Endothelial cell of umbilical vein (primary cell): Measurements from ENCODE around the gene DNAH9. TPM values are rescaled to one million over a fixed set of nuclear protein-coding genes. Genes with fewer than 3 reads are reported as not detected.

Experiments used
- BruUV-seq: library from RNA; stranded (reverse); fragments of 400-500 nt; replicated peaks from 2 replicates; lab custom pipeline; 2021; lab: Mats Ljungman, UMichigan
- CTCF ChIA-PET: fragments of 300-600, 350-600 bp; sonication (Branson Sonifier 250); formaldehyde crosslinking; loops from one replicate; lab custom pipeline; 2021; ENCODE audit warnings: antibody characterized with exemption, inconsistent platforms; lab: Charles Lee
- POLR2A ChIA-PET: fragments of 300-600, 350-600 bp; sonication (Branson Sonifier 250); formaldehyde crosslinking; loops from one replicate; lab custom pipeline; 2021; ENCODE audit warnings: antibody characterized with exemption, inconsistent platforms; lab: Charles Lee
- DNase-seq: peaks from one replicate; pipeline ENCODE4 v3.0.0-alpha.2; 2011; ENCODE audit warnings: low read depth, low spot score
- FAIRE-seq: peaks from 2 replicates; lab custom pipeline; 2011; peaks lifted over from hg19 to GRCh38; lab: Jason Lieb, UNC
- H2AFZ ChIP-seq: 2 replicates; pipeline ENCODE4 v1.6.0; 2012; ENCODE audit warnings: low read depth, low read length, control low read depth, inconsistent platforms
- H3K27ac ChIP-seq: 2 replicates; pipeline ENCODE4 v1.5.1; 2011; ENCODE audit warnings: low read depth, mild to moderate bottlenecking, control low read depth, low read length, moderate library complexity; ENCODE audit not compliant: insufficient read depth
- H3K27me3 ChIP-seq, 2 experiments: 2 replicates each; pipeline versions ENCODE4 v1.6.0 to v1.6.1; 2011; ENCODE audit warnings: low read length in 2 of 2, mixed read lengths in 1 of 2; ENCODE audit not compliant: control insufficient read depth in 2 of 2, insufficient read depth in 2 of 2
- H3K36me3 ChIP-seq, 2 experiments: 2 replicates in 1 of 2; 3 replicates in 1 of 2; pipeline ENCODE4 v1.5.1; 2011; ENCODE audit warnings: low read length in 2 of 2, mild to moderate bottlenecking in 1 of 2, moderate library complexity in 1 of 2; ENCODE audit not compliant: control insufficient read depth in 2 of 2, insufficient read depth in 2 of 2; ENCODE audit errors: extremely low read depth in 1 of 2
- H3K4me1 ChIP-seq: 3 replicates; pipeline ENCODE4 v1.5.1; 2011; ENCODE audit warnings: mild to moderate bottlenecking, low read length; ENCODE audit not compliant: control insufficient read depth, insufficient read depth; ENCODE audit errors: extremely low read depth
- H3K4me2 ChIP-seq: 2 replicates; pipeline ENCODE4 v1.6.1; 2011; ENCODE audit warnings: low read length, control low read depth, mixed read lengths; ENCODE audit not compliant: insufficient read depth
- H3K4me3 ChIP-seq, 3 experiments: fragments of 200-600 bp in 1 of 3; sonication (generic), shearing (Covaris generic) in 1 of 3; replicated peaks in 1 of 3; 2 replicates each; pipeline ENCODE4 v1.5.1; 2011 to 2016; ENCODE audit warnings: control low read depth in 3 of 3, low read length in 3 of 3, mild to moderate bottlenecking in 2 of 3, inconsistent platforms in 1 of 3, low read depth in 1 of 3, moderate library complexity in 1 of 3; ENCODE audit not compliant: insufficient read depth in 1 of 3
- H3K79me2 ChIP-seq: 2 replicates; pipeline ENCODE4 v1.6.0; 2012; ENCODE audit warnings: low read length, inconsistent platforms; ENCODE audit not compliant: control insufficient read depth, insufficient read depth
- H3K9ac ChIP-seq: replicated peaks from 2 replicates; pipeline ENCODE3; 2011; ENCODE audit warnings: low read length, control low read depth; ENCODE audit not compliant: insufficient read depth; ENCODE audit errors: extremely low read depth
- H3K9me1 ChIP-seq: replicated peaks from 3 replicates; pipeline ENCODE4 v1.6.0; 2011; ENCODE audit warnings: mild to moderate bottlenecking, low read length; ENCODE audit not compliant: control insufficient read depth, insufficient read depth; ENCODE audit errors: extremely low read depth
- H3K9me3 ChIP-seq: replicated peaks from 2 replicates; pipeline ENCODE4 v1.5.1; 2012; ENCODE audit warnings: low read length, inconsistent platforms; ENCODE audit not compliant: control insufficient read depth, insufficient read depth
- H4K20me1 ChIP-seq: replicated peaks from 2 replicates; pipeline ENCODE3; 2011; ENCODE audit warnings: mild to moderate bottlenecking, low read length; ENCODE audit not compliant: control insufficient read depth, insufficient read depth; ENCODE audit errors: extremely low read depth
- EZH2 ChIP-seq: IDR thresholded peaks from 2 replicates; pipeline ENCODE4 v1.6.1; 2012; ENCODE audit warnings: borderline replicate concordance, low read depth, mild to moderate bottlenecking, moderate library complexity, low read length, inconsistent platforms; ENCODE audit not compliant: severe bottlenecking
- FOS ChIP-seq: IDR thresholded peaks from 2 replicates; pipeline ENCODE4 v1.6.1; 2011; ENCODE audit warnings: mild to moderate bottlenecking, low read length, moderate library complexity, borderline replicate concordance; ENCODE audit not compliant: insufficient read depth
- GATA2 ChIP-seq: IDR thresholded peaks from 2 replicates; pipeline ENCODE4 v1.7.0; 2011; ENCODE audit warnings: low read depth, mild to moderate bottlenecking, moderate library complexity, mixed read lengths, low read length; ENCODE audit not compliant: insufficient read length, insufficient read depth
- POLR2A ChIP-seq: IDR thresholded peaks from 2 replicates; pipeline ENCODE4 v1.6.1; 2012; ENCODE audit warnings: low read depth, mild to moderate bottlenecking, control low read depth, low read length
- dilution Hi-C: fragments of 300-500 bp; cut with MboI; formaldehyde crosslinking; loops from one replicate; pipeline ENCODE4 v1.15.0; 2019; ENCODE audit warnings: low sequenced_read_pairs; ENCODE audit not compliant: extremely low pct_ligation_motif_present
- intact Hi-C: fragments of 100-400 bp; cut with micrococcal nuclease; formaldehyde crosslinking; loops from one replicate; pipeline ENCODE4 v1.10.0; 2022
- polyA plus RNA-seq, 4 experiments: library from polyadenylated mRNA; depleted of rRNA in 3 of 4; stranded (reverse) in 3 of 4; unstranded in 1 of 4; fragments of >200 nt; gene quantifications; 2 replicates each; pipeline versions ENCODE4 v1.2.1 to v1.2.3, GENCODE V29; 2011 to 2012; ENCODE audit warnings: missing spikeins in 1 of 4
- total RNA-seq: library from RNA; stranded (reverse); gene quantifications from 2 replicates; pipeline ENCODE4 v1.2.3, GENCODE V29; 2021
- TF ChIP-seq, protein P1 (sequence below), 2 donors: IDR thresholded peaks; 1 replicate in 1 of 2; 2 replicates in 1 of 2; pipeline ENCODE4 v1.5.1; 2011; ENCODE audit warnings: low read length in 2 of 2, mild to moderate bottlenecking in 2 of 2, moderate library complexity in 2 of 2, control low read depth in 1 of 2, inconsistent platforms in 1 of 2, low read depth in 1 of 2; ENCODE audit not compliant: insufficient read depth in 1 of 2; ENCODE audit errors: extremely low read depth in 1 of 2
- TF ChIP-seq, protein P2 (sequence below): IDR thresholded peaks from 2 replicates; pipeline ENCODE4 v1.6.1; 2011; ENCODE audit not compliant: insufficient read depth, insufficient read length

Gene DNAH9
- total and polyA plus RNA-seq, 2 donors (not counting 3 experiments of a cell fraction or from before 2014, with no cell fraction given), result not detected

DNA sequence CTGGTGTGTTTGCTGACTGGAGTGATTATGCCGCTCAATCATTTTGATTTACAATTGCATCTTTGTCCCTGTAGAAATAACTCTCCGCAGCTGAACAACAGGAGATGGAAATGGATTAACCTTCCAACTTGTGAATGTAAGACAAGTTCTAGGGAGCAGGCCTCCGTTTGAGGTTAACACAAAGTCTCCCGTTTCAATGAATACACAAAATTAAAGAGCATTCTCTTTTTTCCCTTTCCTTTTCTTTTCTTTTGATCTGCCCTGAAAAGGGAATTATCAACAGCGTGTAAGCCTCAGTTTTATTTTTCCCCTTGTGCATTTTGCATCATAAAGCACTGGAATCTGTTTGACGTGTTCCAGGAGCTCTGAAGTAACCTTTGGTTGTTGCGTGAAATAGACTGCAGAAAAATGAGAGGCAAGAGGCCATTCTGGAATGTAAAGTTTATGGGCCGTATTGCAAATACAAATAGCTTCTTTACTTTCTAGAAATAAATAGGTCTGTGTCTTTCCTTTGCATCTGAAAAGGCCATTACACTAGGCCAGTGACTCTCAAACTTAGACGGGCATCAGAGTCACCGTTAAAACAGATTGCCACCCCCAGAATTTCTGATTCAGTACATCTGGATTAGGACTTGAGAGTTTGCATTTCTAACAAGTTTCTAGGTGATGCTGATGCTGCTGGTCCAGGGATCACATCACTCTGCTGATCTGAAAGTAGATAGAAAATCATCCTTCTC is 234.3 kb downstream of the DNAH9 start:
- Histone ChIP-seq H3K4me3 (no peak overlapping the region), H3K9me1 (no peaks in the 10 kb centered on the region), H4K20me1 (no peaks in the 10 kb centered on the region), H3K36me3 (no peaks in the 10 kb centered on the region), H3K79me2 (no peaks in the 10 kb centered on the region), H3K27ac (no peak overlapping the region), H2AFZ (no peak overlapping the region), H3K9ac (no peak overlapping the region), H3K4me1 (no peaks in the 10 kb centered on the region), H3K9me3 (no peaks in the 10 kb centered on the region), H3K27me3 (no peaks in the 10 kb centered on the region), H3K4me2 (no peak overlapping the region)
- no peak for TF ChIP-seq POLR2A
- TF ChIP-seq, protein P1, sequence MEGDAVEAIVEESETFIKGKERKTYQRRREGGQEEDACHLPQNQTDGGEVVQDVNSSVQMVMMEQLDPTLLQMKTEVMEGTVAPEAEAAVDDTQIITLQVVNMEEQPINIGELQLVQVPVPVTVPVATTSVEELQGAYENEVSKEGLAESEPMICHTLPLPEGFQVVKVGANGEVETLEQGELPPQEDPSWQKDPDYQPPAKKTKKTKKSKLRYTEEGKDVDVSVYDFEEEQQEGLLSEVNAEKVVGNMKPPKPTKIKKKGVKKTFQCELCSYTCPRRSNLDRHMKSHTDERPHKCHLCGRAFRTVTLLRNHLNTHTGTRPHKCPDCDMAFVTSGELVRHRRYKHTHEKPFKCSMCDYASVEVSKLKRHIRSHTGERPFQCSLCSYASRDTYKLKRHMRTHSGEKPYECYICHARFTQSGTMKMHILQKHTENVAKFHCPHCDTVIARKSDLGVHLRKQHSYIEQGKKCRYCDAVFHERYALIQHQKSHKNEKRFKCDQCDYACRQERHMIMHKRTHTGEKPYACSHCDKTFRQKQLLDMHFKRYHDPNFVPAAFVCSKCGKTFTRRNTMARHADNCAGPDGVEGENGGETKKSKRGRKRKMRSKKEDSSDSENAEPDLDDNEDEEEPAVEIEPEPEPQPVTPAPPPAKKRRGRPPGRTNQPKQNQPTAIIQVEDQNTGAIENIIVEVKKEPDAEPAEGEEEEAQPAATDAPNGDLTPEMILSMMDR (IDR thresholded peaks at IDR 0.05; ENCODE audit: extremely low read depth in 1 of 2, insufficient read depth in 1 of 2, low read depth in 1 of 2, low read length in 2 of 2), result no peak
- TF ChIP-seq, protein P2, sequence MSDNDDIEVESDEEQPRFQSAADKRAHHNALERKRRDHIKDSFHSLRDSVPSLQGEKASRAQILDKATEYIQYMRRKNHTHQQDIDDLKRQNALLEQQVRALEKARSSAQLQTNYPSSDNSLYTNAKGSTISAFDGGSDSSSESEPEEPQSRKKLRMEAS, result no peak
- TF ChIP-seq FOS, result no peak
- no peak for TF ChIP-seq EZH2
- TF ChIP-seq GATA2, result no peak
- dilution Hi-C loops, result no loop called here
- no TSS peak for BruUV-seq
- no peak for DNase-seq
- FAIRE-seq, result no peak
- POLR2A ChIA-PET, result no interaction called here
- intact Hi-C loops, result no loop called here
- CTCF ChIA-PET, result no interaction called here
